UCSD-AML1 (cell line): Measurements from ENCODE around the gene ANO10.
"Not testable (repeated sequence)": the region's sequence is repeated elsewhere in the genome, so short reads cannot be mapped to it uniquely, and the experiment has no call there.

Experiments used
- DNase-seq: peaks from one replicate; lab custom pipeline; 2025; ENCODE audit not compliant: unreplicated experiment; lab: John Stamatoyannopoulos, UW

ANO10 gene

GRCh38 chr3:43582866-43583265 is 38.9 kb downstream of the ANO10 start:
- no peak for DNase-seq

DNA sequence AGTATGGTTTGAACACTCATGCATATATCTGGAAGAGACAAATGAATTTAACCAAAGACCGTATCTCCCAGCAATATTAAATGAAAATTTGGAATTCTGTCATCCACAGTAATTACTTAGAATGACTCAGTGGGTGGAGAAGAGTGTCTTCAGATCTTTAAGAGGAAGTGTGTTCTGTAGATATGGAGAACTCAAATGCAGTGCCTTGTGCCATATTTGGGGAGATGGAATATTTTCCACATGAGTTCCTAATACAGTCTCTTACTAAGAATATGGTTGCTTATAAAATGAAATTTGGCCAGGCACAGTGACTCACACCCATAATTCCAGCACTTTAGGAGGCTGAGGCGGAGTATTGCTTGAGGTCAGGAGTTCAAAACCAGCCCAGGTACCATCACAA is 40.5 kb downstream of the ANO10 start:
- DNase-seq: no peak

GRCh38 chr3:43580181-43580580 is 41.6 kb downstream of the ANO10 start:
- no peak for DNase-seq

GRCh38 chr3:43573576-43573975 is 48.2 kb downstream of the ANO10 start:
- no peak for DNase-seq

DNA sequence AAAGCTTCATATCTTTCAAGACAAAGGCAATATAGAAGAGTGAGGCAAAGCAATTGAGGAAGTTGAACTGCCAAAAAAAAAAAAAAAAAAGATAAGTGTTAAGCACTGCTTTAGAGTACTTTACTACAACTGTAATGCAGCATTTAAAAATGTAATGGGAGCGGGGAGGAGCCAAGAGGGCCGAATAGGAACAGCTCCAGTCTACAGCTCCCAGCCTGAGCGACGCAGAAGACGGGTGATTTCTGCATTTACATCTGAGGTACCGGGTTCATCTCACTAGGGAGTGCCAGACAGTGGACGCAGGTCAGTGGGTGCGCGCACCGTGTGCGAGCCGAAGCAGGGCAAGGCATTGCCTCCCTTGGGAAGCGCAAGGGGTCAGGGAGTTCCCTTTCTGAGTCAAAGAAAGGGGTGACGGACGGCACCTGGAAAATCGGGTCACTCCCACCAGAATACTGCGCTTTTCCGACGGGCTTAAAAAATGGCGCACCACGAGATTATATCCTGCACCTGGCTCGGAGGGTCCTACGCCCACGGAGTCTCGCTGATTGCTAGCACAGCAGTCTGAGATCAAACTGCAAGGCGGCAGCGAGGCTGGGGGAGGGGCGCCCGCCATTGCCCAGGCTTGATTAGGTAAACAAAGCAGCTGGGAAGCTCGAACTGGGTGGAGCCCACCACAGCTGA is 56.0 kb downstream of the ANO10 start:
- not testable (repeated sequence) for DNase-seq

GRCh38 chr3:43559961-43560360 is 61.9 kb downstream of the ANO10 start:
- DNase-seq: no peak

- DNase-seq: no peak
These were observed 63.6 kb downstream of the ANO10 start for GRCh38 chr3:43558171-43558570.

- DNase-seq: no peak
These were observed 72.1 kb downstream of the ANO10 start for GRCh38 chr3:43549626-43550290.

GRCh38 chr3:43544277-43544676 is 77.5 kb downstream of the ANO10 start:
- DNase-seq: not testable (repeated sequence)

- no peak for DNase-seq
These were observed 79.3 kb downstream of the ANO10 start for GRCh38 chr3:43542328-43543043.

DNA sequence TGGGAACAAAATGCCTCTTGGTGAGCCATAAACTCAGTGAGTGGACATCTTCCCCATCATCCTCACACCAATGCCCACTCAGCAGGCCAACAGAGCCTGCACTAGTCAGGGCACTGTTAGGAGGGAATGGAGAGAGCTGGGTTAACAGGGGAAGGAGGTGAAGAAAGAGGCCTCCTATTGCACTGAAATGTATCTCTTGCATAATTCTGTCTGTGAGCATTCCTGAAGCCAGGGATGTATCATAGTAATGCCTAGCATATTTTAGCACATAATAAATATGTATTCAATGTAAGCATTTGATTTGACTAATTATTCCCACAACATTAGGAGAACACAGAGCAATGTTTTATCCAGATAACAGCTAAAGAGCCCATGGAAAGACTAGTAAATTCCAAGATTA is 81.2 kb downstream of the ANO10 start:
- DNase-seq: no peak

DNA sequence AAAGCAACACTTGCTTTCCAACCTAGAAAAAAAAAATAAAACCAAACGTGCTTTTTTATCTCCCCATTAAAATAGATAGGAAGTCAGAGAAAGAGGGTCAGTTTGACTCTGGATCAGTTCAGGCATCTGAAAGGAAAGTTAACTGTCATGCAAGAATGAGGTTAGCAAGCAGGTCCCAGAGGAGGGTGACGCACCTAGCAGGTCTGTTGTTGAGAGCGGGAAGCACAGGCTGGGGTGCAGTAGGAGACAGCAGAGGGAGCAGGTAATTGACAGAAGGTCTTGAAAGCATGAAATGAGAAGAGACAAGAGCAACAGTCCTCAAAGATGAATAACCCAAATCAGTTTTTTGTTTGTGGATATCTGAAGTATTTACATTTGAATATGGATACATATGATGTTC is 82.5 kb downstream of the ANO10 start:
- DNase-seq: no peak

DNA sequence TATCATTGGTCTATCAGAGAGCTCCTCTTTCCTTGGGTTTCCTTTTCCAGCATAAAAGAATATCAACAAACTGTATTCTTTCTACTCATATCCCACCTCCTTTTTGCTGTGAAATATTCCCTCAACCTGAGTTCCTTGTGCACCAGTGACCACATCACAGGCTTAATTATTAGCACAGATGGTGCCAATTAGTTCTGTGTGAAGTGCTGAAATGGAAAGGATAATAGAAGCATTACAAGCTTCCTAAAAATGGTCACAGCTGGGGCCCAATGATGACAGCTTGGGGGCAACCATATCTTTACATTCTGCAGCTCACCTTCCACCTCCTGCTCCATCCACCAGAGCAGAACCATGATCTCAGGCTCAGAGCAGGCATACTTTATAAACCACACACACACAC is 84.6 kb downstream of the ANO10 start:
- no peak for DNase-seq

GRCh38 chr3:43534675-43535074 is 87.1 kb downstream of the ANO10 start:
- DNase-seq: no peak

DNA sequence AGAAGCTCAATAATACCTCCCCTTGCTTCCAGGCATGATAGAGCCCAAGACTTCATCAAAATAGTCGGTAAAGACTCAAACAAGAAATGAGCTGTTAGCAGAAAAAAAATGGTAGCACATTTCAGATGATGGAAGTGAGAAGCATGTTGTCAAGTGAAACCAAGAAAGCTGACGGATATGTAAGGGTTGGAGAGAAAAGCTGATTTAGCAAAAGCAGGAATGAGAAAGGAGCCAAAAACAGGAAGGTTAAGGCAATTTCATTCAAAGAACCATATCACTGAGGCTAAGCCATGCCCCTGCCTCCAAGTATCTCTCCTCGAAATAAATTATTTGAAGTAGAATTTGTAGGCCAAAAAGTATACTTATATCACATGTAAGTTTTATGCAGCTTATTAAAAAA is 88.8 kb downstream of the ANO10 start:
- DNase-seq: no peak

DNA sequence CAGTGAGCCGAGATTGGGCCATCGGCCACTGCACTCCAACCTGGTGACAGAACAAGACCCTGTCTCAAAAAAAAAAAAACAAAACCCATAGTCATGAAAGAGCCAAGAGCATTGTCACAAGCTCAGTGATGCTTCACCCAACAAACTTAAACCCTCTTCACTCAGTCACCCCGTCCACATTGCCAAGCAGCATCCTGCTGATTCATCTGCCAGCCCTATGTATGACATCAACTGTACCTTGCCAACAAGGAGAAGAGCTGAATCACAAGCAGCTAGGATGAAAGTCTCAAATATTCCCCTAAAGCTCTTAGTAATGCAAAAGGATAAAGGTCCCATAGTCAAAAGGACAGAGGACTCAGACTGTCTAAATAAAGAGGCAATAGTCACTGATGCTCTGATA is 90.0 kb downstream of the ANO10 start:
- DNase-seq: no peak

DNA sequence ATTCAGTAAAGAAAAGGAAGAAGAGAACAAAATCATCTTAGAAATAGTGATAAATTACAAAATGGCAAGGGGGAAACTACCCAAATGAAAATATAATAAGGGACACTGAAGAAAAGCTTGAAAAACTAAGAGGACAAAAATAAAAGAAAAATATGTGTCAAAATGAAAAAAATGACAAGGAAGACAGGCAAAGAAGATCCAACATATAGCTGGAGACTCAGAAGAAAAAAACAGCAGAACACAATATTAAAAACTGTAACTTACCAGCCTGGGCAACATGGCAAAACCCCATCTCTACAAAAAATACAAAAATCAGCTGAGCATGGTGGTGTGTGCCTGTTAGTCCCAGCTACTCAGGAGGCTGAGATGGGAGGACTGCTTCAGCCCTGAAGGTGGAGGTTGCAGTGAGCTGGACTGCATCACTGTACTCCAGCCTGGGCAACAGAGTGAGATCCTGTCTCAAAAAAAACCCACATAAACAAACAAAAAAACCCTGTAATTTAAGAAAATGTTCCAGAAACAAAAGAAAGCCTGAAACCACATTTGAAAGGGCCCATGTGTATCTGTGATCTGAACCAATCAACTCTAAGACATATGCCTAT is 93.2 kb downstream of the ANO10 start:
- no peak for DNase-seq

GRCh38 chr3:43526956-43527355 is 94.9 kb downstream of the ANO10 start:
- no peak for DNase-seq

GRCh38 chr3:43525941-43526607 is 95.7 kb downstream of the ANO10 start:
- no peak for DNase-seq

- no peak for DNase-seq
These were observed 96.4 kb downstream of the ANO10 start for GRCh38 chr3:43525386-43525785.

GRCh38 chr3:43523454-43524053 is 98.3 kb downstream of the ANO10 start:
- no peak for DNase-seq
